PC-9 (cell line): ENCODE data around the gene IZUMO3.

ENCODE experiments used
- CTCF ChIP-seq: fragments of 200-600 bp; sonication (generic); conservative IDR thresholded peaks from 2 replicates; pipeline ENCODE4 v1.6.1; 2017; ENCODE audit warnings: mixed run types, antibody characterized with exemption, mild to moderate bottlenecking, moderate library complexity
- EZH2 ChIP-seq: fragments of 200-600 bp; sonication (generic); IDR thresholded peaks from 2 replicates; pipeline ENCODE4 v1.8.0; 2017; ENCODE audit warnings: antibody characterized with exemption, low read depth

- TF ChIP-seq CTCF (no peak), EZH2 (no peak)
Measured at GRCh38 chr9:24553183-24553552, 7.5 kb upstream of the IZUMO3 start.
